Left ventricle myocardium superior (tissue), 1 donor: ENCODE measurements around the gene POU6F2. TPM values are rescaled to one million over a fixed set of nuclear protein-coding genes. Genes with fewer than 3 reads are reported as not detected.
"Not testable (repeated sequence)": the region's sequence is repeated elsewhere in the genome, so short reads cannot be mapped to it uniquely, and the experiment has no call there.

Experiments used
- ATAC-seq: fragments of 200-7000 bp; cut with Tn5 transposase; one replicate; pipeline ENCODE4 v1.9.1; 2020; ENCODE audit warnings: mild to moderate bottlenecking, moderate library complexity
- DNase-seq: peaks from one replicate; pipeline ENCODE4 v3.0.0-alpha.2; 2020
- intact Hi-C: fragments of 100-400 bp; cut with micrococcal nuclease; formaldehyde crosslinking; loops from one replicate; pipeline ENCODE4 v1.11.0; 2022
- long read RNA-seq: library from polyadenylated mRNA; unstranded; transcript quantifications from one replicate; pipeline ENCODE4 v2.0.0, GENCODE V29; 2021
- total RNA-seq: library from RNA; stranded (reverse); fragmentation: NEBNext Ultra II Directional; extraction: Animal tissue kit (Norgen Biotek cat#: 25700); gene quantifications from one replicate; pipeline ENCODE4 v1.2.1, GENCODE V29; 2021
- donor health status: DM: no; HTN: yes; CAD: no; lungs with severe emphysema.

POU6F2 gene, protein sequence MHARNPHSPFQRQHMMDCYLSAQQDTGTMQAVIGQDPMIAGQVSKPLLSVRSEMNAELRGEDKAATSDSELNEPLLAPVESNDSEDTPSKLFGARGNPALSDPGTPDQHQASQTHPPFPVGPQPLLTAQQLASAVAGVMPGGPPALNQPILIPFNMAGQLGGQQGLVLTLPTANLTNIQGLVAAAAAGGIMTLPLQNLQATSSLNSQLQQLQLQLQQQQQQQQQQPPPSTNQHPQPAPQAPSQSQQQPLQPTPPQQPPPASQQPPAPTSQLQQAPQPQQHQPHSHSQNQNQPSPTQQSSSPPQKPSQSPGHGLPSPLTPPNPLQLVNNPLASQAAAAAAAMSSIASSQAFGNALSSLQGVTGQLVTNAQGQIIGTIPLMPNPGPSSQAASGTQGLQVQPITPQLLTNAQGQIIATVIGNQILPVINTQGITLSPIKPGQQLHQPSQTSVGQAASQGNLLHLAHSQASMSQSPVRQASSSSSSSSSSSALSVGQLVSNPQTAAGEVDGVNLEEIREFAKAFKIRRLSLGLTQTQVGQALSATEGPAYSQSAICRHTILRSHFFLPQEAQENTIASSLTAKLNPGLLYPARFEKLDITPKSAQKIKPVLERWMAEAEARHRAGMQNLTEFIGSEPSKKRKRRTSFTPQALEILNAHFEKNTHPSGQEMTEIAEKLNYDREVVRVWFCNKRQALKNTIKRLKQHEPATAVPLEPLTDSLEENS
- not detected for total RNA-seq
- long read RNA-seq, result 0 reads

GRCh38 chr7:38977685-38978084 lies at the start of gene POU6F2:
Gene POU6F2 (plus strand): TSS chr7:38977909. CDS start chr7:38977954, 45 bp downstream.
- DNase-seq, result no peak
- intact Hi-C loops, result no loop called here
- ATAC-seq, result no peak

GRCh38 chr7:38928506-38928905 lies 49.2 kb upstream of the POU6F2 start:
- intact Hi-C loops, result no loop called here

GRCh38 chr7:38929460-38930171 lies 48.1 kb upstream of the POU6F2 start:
- DNase-seq, result no peak
- intact Hi-C loops, result loop anchor here (5.0 kb wide), 1 partner anchor 538 kb away; no protein-coding TSS in a partner anchor
- ATAC-seq, result no peak

More at GRCh38 chr7:38928506-38928905, 49.2 kb upstream of the POU6F2 start:
- ATAC-seq (no peak), DNase-seq (no peak)

- intact Hi-C loops, result loop anchor here (5.0 kb wide), 1 partner anchor 535 kb away; no protein-coding TSS in a partner anchor
Measured at GRCh38 chr7:38932509-38933168, 45.1 kb upstream of the POU6F2 start.

DNA sequence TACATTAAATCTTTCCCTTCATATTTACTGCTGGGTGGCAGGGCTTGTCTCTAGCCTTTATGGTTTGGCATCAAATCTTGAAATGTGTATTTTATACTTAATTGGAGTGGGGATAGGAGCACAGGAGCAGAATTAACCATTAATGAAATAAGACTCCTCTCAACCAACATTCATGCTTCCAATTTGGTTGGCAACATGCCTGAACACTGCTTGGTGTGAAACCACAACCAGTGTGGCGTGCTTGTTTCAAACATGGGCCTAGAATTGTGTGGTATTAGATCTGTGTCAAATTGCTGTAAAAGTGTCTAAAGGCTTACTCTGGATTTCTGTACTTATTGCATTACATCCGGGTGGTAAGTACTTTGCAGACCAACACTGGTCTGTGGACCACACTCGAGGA lies 43.7 kb upstream of the POU6F2 start:
- DNase-seq (no peak), ATAC-seq (no peak)
- intact Hi-C loops, result loop anchor here (5.0 kb wide), 1 partner anchor 533 kb away; no protein-coding TSS in a partner anchor

More at GRCh38 chr7:38932509-38933168, 45.1 kb upstream of the POU6F2 start:
- DNase-seq (peak; percentile 74), ATAC-seq (no peak)

GRCh38 chr7:38934536-38934935 lies 43.2 kb upstream of the POU6F2 start:
- intact Hi-C loops, result loop anchor here (5.0 kb wide), 1 partner anchor 533 kb away; no protein-coding TSS in a partner anchor
- no peak for ATAC-seq
- DNase-seq, result no peak

DNA sequence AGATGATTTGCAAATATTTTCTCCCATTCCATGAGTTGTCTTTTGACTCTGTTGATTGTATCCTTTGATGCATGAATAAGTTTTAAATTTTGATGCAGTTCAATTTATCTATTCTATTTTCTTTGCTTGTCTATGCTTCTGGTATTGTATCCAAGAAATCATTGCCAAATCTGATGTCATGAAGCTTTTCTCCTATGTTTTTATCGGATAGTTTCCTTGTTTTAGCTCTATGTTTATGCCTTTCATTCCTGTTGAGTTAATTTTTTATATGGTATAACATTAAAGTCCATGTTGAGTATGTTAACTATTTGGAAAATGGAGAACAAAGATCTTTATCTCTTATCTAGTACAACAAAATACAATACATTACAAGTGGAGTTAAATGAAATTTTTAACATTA lies 41.1 kb upstream of the POU6F2 start:
- ATAC-seq, result no peak
- intact Hi-C loops, result no loop called here
- DNase-seq, result no peak

DNA sequence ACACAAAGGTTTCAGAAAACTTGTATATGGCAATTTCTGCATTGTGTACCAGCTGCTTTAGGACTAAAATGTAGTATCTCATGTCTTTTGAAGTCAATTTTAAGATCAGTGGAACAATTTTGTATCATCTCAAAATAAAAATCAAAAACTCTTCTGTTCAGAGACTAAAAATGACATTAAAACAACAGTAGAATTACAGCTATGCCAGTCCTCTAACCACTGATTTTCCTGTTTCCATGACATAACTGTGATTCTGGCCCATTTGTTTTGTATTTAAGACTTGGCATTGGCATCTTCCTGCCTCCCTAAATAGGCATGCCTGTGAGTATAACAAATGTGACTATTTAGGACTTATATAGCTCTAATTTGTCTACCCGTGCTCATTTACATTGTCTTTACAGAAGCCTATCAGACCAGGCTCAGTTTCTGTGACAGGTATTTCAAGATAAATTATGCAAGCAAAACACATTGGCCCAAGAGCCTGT lies 39.7 kb upstream of the POU6F2 start:
- ATAC-seq (no peak), DNase-seq (no peak)
- intact Hi-C loops, result no loop called here

GRCh38 chr7:38938589-38938988 lies 39.1 kb upstream of the POU6F2 start:
- intact Hi-C loops, result no loop called here
- DNase-seq (no peak), ATAC-seq (no peak)

DNA sequence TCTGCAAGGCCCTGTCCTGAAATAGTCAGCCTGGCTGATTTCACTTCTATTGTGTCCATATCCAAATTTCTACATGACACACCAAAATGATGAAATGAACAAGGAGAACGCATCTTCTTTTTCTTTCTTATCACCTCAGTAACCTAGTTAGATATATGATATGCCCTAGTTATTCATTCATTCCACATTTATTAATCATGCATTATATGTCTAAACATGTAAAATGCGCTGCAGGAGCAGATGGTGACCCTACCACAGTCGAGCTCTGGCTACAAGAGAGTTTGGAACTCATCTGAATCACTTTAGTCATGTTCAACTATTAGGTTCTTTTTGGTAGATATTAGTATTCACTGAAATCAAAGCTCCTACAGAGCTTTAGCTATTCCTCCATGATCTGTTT lies 36.9 kb upstream of the POU6F2 start:
- DNase-seq (no peak), ATAC-seq (no peak)
- intact Hi-C loops, result no loop called here

DNA sequence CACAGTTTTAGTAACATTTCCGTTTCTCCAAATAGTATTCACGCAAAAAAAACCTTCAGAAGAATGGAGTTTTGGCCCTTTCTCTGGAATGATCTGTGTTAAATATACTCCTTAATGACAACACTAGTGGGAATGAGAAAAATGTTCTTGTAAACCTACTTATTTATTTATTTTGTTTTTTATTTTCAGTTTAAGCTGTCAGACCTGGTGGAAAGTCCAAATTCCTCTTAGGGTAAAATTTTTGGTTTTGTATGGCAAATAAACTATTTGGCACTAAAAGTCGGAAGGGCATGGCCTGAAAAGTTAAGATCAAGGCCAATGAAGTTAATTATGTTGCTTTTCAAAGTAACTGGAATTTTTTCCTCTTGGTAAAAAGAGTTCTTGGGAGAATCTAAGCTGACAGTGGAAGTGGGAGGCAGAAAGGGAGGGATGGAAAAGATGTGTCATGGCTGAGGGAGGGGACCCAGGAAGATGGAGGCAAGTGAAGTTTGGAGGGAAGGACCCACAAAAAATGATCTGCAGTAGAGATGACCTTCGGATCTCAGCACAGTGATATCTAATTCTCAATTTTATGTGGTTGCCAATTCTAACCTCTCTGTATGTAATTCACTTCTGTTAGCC lies 35.2 kb upstream of the POU6F2 start:
- intact Hi-C loops, result no loop called here
- no peak for ATAC-seq
- DNase-seq, result no peak

DNA sequence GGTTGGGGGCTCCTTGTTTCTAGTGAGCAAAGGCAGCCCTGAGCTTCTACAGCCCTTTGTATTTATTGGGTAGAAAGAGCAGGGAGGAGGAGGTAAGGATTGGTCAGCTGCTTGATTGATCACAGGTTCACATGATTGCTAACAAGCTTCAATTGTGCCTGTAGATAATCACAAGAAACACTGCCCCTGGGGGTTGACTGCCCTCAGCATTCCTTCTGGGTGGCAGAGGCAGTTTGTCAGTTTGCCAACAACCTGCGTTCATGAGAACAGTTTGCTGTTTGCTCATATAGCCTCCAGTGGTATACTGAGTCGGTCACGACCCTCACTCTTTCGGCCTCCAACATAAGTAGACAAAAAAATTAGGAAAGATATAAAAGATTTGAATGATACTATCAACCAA lies 30.2 kb upstream of the POU6F2 start:
- ATAC-seq, intact Hi-C loops, DNase-seq: not testable (repeated sequence)

DNA sequence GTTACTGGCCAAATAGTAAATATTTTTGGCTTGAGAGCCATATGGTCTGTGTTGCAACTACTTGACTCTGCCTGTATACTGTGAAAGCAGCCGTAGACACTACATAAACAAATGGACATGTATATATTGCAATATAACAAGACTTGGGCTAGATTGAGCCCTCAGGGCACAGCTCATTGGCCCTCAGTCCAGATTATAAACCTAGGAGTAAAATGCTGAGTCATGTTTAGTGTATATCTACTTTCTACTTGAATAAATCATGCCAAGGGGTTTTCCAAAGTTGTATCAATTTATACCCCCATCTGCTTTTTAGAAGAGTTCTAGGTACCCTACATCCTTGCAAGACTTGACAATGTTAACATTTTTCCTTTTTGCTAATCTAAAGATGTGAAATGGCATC lies 27.4 kb upstream of the POU6F2 start:
- intact Hi-C loops, result no loop called here
- no peak for ATAC-seq
- no peak for DNase-seq

DNA sequence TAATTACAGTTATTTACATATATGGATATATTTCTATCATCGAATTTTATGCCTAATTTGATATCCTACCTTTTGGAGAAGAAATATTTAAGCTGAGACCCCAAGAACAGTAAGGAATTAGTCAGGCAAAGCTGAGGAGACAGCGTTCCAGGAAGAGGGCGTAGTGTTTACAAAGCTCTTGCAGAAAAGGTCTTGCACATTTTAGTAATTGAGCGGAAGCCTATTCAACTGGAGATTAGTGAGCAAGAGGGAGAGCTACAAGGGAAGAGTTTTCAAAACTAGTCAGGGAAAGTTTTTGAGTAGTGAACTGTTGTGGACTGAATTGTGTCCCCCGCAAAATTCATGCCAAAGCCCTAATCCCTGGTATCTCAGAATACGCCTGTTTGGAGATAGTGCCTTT lies 26.5 kb upstream of the POU6F2 start:
- no peak for ATAC-seq
- no peak for DNase-seq

GRCh38 chr7:38953227-38953626 lies 24.5 kb upstream of the POU6F2 start:
- no peak for ATAC-seq
- intact Hi-C loops, result no loop called here
- DNase-seq, result no peak

More for the DNA sequence above, 26.5 kb upstream of the POU6F2 start:
- intact Hi-C loops, result no loop called here

DNA sequence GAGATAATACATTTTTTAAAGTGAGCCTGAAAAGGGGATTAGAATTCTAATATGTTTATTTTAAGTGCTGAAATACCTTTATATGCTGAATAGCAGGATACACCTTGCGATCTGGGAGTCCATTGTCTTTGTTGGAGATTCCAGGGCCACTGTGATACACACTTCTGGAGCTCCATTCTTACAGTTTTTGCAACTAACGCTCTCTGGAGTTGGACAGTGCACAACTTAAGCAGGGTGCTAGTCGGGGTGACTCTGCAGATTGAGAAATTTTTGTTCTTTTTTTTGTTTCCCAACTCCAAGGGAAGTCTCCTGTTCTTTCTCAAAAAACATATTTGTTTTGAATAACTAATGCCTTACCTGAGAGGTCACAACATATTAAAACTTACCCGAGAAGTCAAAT lies 23.7 kb upstream of the POU6F2 start:
- ATAC-seq (no peak), DNase-seq (no peak)
- intact Hi-C loops, result no loop called here

- DNase-seq (no peak), ATAC-seq (no peak)
- intact Hi-C loops, result no loop called here
Measured at GRCh38 chr7:38955892-38956291, 21.8 kb upstream of the POU6F2 start.

GRCh38 chr7:38962028-38962427 lies 15.7 kb upstream of the POU6F2 start:
- no peak for ATAC-seq
- DNase-seq, result no peak
- intact Hi-C loops, result no loop called here

DNA sequence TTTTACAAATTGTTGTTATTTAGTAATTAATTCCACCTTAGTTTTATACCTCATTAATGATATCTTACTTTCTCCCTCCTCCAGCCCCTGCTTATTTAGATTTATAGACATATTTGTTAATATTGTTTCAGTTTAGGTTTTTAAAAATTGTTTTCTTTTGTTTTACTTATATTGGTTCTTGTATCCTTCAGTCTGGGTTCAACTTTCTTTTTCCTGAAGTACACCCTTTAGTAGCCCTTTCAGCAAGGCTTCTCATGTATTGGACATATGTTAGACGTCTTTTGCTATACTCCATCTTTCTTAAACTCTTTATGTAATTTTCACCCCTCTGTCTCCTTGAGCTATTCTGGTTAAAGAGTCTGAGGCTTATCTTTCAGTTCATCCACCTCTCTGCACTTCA lies 12.8 kb upstream of the POU6F2 start:
- intact Hi-C loops, result no loop called here
- no peak for DNase-seq
- ATAC-seq, result no peak
